GM23338 (cell line): Measurements from ENCODE around the gene ADORA1. TPM values are rescaled to one million over a fixed set of nuclear protein-coding genes. Genes with fewer than 3 reads are reported as not detected.

Source experiments
- ATAC-seq: fragments of 200-7000 bp; cut with Tn5 transposase; 3 replicates; pipeline ENCODE4 v1.9.1; 2020
- DNase-seq: peaks from one replicate; pipeline ENCODE4 v3.0.0-alpha.2; 2015; ENCODE audit warnings: low spot score
- H2AFZ ChIP-seq: fragments of 200-600 bp; sonication (generic); 2 replicates; pipeline ENCODE4 v1.8.0; 2016; ENCODE audit warnings: antibody characterized with exemption, mild to moderate bottlenecking, moderate library complexity
- H3F3A ChIP-seq: fragments of 200-600 bp; sonication (generic); replicated peaks from 2 replicates; pipeline ENCODE4 v1.8.0; 2017; ENCODE audit warnings: antibody characterized with exemption, mixed run types, low read depth
- H3K27ac ChIP-seq: fragments of 200-600 bp; sonication (generic); 2 replicates; pipeline ENCODE4 v1.6.1; 2016; ENCODE audit warnings: low read depth
- H3K27me3 ChIP-seq: fragments of 200-600 bp; sonication (generic); 2 replicates; pipeline ENCODE4 v1.8.0; 2016; ENCODE audit warnings: mild to moderate bottlenecking, mixed run types, moderate library complexity; ENCODE audit not compliant: insufficient read depth
- H3K36me3 ChIP-seq: fragments of 200-600 bp; sonication (generic); 2 replicates; pipeline ENCODE4 v1.8.0; 2016; ENCODE audit warnings: mild to moderate bottlenecking; ENCODE audit not compliant: insufficient read depth
- H3K4me1 ChIP-seq: fragments of 200-600 bp; sonication (generic); 2 replicates; pipeline ENCODE4 v1.8.0; 2016; ENCODE audit warnings: mild to moderate bottlenecking, moderate library complexity; ENCODE audit not compliant: insufficient read depth
- H3K4me2 ChIP-seq: fragments of 200-600 bp; sonication (generic); 2 replicates; pipeline ENCODE4 v1.7.1; 2017; ENCODE audit warnings: mixed run types
- H3K4me3 ChIP-seq: fragments of 200-600 bp; sonication (generic); 2 replicates; pipeline ENCODE4 v1.6.1; 2016; ENCODE audit warnings: mixed run types
- H3K79me2 ChIP-seq: fragments of 200-600 bp; sonication (generic); replicated peaks from 2 replicates; pipeline ENCODE4 v1.8.0; 2017; ENCODE audit warnings: mild to moderate bottlenecking; ENCODE audit not compliant: insufficient read depth
- H3K9me2 ChIP-seq: fragments of 200-600 bp; sonication (generic); 2 replicates; pipeline ENCODE4 v1.8.0; 2017; ENCODE audit not compliant: insufficient read depth
- H4K20me1 ChIP-seq: fragments of 200-600 bp; sonication (generic); replicated peaks from 2 replicates; pipeline ENCODE4 v1.8.0; 2017; ENCODE audit warnings: mild to moderate bottlenecking; ENCODE audit not compliant: insufficient read depth
- H3K27ac Mint-ChIP-seq: 2 replicates; pipeline ENCODE4 v1.8.0; 2020; ENCODE audit warnings: inconsistent platforms, mild to moderate bottlenecking, moderate library complexity, mixed read lengths
- H3K27me3 Mint-ChIP-seq: 3 replicates; pipeline ENCODE4 v1.8.0; 2022; ENCODE audit warnings: low read depth, mild to moderate bottlenecking, moderate library complexity, mixed read lengths, inconsistent platforms; ENCODE audit not compliant: insufficient read depth, poor library complexity
- H3K36me3 Mint-ChIP-seq: 3 replicates; pipeline ENCODE4 v1.8.0; 2021; ENCODE audit warnings: low read depth, mild to moderate bottlenecking, inconsistent platforms, moderate library complexity, mixed read lengths
- H3K4me1 Mint-ChIP-seq: 3 replicates; pipeline ENCODE4 v1.8.0; 2020; ENCODE audit warnings: mild to moderate bottlenecking, inconsistent platforms, mixed read lengths
- H3K4me3 Mint-ChIP-seq: 3 replicates; pipeline ENCODE4 v1.8.0; 2021; ENCODE audit warnings: moderate library complexity, mild to moderate bottlenecking, inconsistent platforms, mixed read lengths
- H3K9me3 Mint-ChIP-seq: 3 replicates; pipeline ENCODE4 v1.8.0; 2020; ENCODE audit warnings: moderate library complexity, mild to moderate bottlenecking, inconsistent platforms, mixed read lengths
- CREB1 ChIP-seq: fragments of 250-450 bp; sonication (Bioruptor Pico); IDR thresholded peaks from 2 replicates; pipeline ENCODE4 v1.5.0; 2020; ENCODE audit warnings: low read depth, mild to moderate bottlenecking, moderate library complexity
- CTCF ChIP-seq, 2 experiments: fragments of 200-600 bp in 1 of 2; sonication (generic) in 1 of 2; conservative IDR thresholded peaks; 2 replicates each; pipeline versions ENCODE4 v1.5.1 to v1.6.1; 2016 to 2017; ENCODE audit warnings: antibody characterized with exemption in 2 of 2, low read depth in 2 of 2, mild to moderate bottlenecking in 2 of 2, moderate library complexity in 1 of 2
- ETS1 ChIP-seq: IDR thresholded peaks from 2 replicates; pipeline ENCODE4 v1.6.1; 2016; ENCODE audit warnings: antibody characterized with exemption
- EZH2phosphoT487 ChIP-seq: fragments of 200-600 bp; sonication (generic); IDR thresholded peaks from one replicate; pipeline ENCODE4 v1.8.1; 2018; ENCODE audit warnings: antibody characterized with exemption; ENCODE audit not compliant: unreplicated experiment
- JUNB ChIP-seq: IDR thresholded peaks from one replicate; pipeline ENCODE4 v1.6.1; 2016; ENCODE audit warnings: antibody characterized with exemption; ENCODE audit not compliant: unreplicated experiment
- POLR2AphosphoS5 ChIP-seq: IDR thresholded peaks from 2 replicates; pipeline ENCODE4 v1.6.1; 2016; ENCODE audit warnings: antibody characterized with exemption, low read depth
- ZNF114 ChIP-seq: fragments of 250-450 bp; sonication (Bioruptor Pico); IDR thresholded peaks from 2 replicates; pipeline ENCODE4 v1.5.0; 2020; ENCODE audit warnings: mild to moderate bottlenecking, moderate library complexity
- ZNF331 ChIP-seq: fragments of 250-450 bp; sonication (Bioruptor Pico); IDR thresholded peaks from 2 replicates; pipeline ENCODE4 v1.5.0; 2020; ENCODE audit warnings: low read depth, mild to moderate bottlenecking, moderate library complexity
- ZNF462 ChIP-seq: fragments of 250-450 bp; sonication (Bioruptor Pico); IDR thresholded peaks from 2 replicates; pipeline ENCODE4 v1.5.0; 2020; ENCODE audit warnings: mild to moderate bottlenecking, moderate library complexity
- polyA plus RNA-seq: library from polyadenylated mRNA; unstranded; fragments of >200 nt; fragmentation: Nextera tagmentation; extraction: Ambion mirVana; gene quantifications from 2 replicates; pipeline ENCODE4 v1.2.1, GENCODE V29; 2016
- total RNA-seq: library from RNA; depleted of rRNA; stranded (reverse); fragments of >200 nt; shearing (Covaris generic); gene quantifications from 2 replicates; pipeline ENCODE4 v1.2.3, GENCODE V29; 2014

The ADORA1 gene
- total and polyA plus RNA-seq, 2 experiments from 2014 or later: 0.63 to 1.8 TPM

GRCh38 chr1:203103829-203104495 is 23.6 kb upstream of the ADORA1 start:
- no peaks in the 10 kb centered on the region for H3K36me3 Mint-ChIP-seq
- H3K4me2 ChIP-seq: no peak overlapping the region
- no peak overlapping the region for H3K27ac Mint-ChIP-seq
- H3K9me2 ChIP-seq: peaks cover 3% of the 10 kb centered on the region; the same call in 1 of the 2 replicates
- H3K27ac ChIP-seq: no peak overlapping the region
- peaks cover 5% of the 10 kb centered on the region; the same call in 2 of the 3 replicates for H3K9me3 Mint-ChIP-seq
- no peaks in the 10 kb centered on the region for H3K4me1 Mint-ChIP-seq
- H2AFZ ChIP-seq: no peak overlapping the region
- no peaks in the 10 kb centered on the region for H3K36me3 ChIP-seq
- no peak overlapping the region for H3K4me3 ChIP-seq
- no peaks in the 10 kb centered on the region for H4K20me1 ChIP-seq
- no peaks in the 10 kb centered on the region for H3K27me3 ChIP-seq
- ATAC-seq (no peak), DNase-seq (no peak)
- no peaks in the 10 kb centered on the region for H3K4me1 ChIP-seq
- TF ChIP-seq CTCF (conservative IDR thresholded peaks at IDR 0.05; ENCODE audit: low read depth in 2 of 2): no peak
- no peaks in the 10 kb centered on the region for H3F3A ChIP-seq
- no peaks in the 10 kb centered on the region for H3K27me3 Mint-ChIP-seq
- H3K79me2 ChIP-seq: no peaks in the 10 kb centered on the region
- H3K4me3 Mint-ChIP-seq: no peak overlapping the region

- H3K4me1 ChIP-seq: no peaks in the 10 kb centered on the region
- TF ChIP-seq ZNF462: no peak
- TF ChIP-seq EZH2phosphoT487: no peak
- TF ChIP-seq ETS1: no peak
- TF ChIP-seq ZNF114 (CRISPR knock-in tag): no peak
- TF ChIP-seq JUNB: no peak
- no peak for TF ChIP-seq CTCF (conservative IDR thresholded peaks at IDR 0.05; ENCODE audit: low read depth in 2 of 2)
- no peak for TF ChIP-seq POLR2AphosphoS5
- no peak for TF ChIP-seq CREB1
- no peak for TF ChIP-seq ZNF331 (CRISPR knock-in tag)
Measured at GRCh38 chr1:203104789-203105390, 22.6 kb upstream of the ADORA1 start.

More at GRCh38 chr1:203104789-203105390, 22.6 kb upstream of the ADORA1 start:
- no peaks in the 10 kb centered on the region for H3F3A ChIP-seq
- no peaks in the 10 kb centered on the region for H3K27me3 ChIP-seq
- H2AFZ ChIP-seq: no peak overlapping the region
- Mint-ChIP-seq H3K27ac (no peak overlapping the region), H3K9me3 (peaks cover 5% of the 10 kb centered on the region; the same call in 2 of the 3 replicates), H3K4me3 (no peak overlapping the region), H3K4me1 (no peaks in the 10 kb centered on the region), H3K27me3 (peaks cover 2% of the 10 kb centered on the region), H3K36me3 (no peaks in the 10 kb centered on the region)
- no peak overlapping the region for H3K4me2 ChIP-seq
- DNase-seq (no peak), ATAC-seq (no peak)
- no peak overlapping the region for H3K27ac ChIP-seq
- no peaks in the 10 kb centered on the region for H3K36me3 ChIP-seq
- no peaks in the 10 kb centered on the region for H4K20me1 ChIP-seq
- H3K9me2 ChIP-seq: peaks cover 3% of the 10 kb centered on the region; the same call in 1 of the 2 replicates
- H3K4me3 ChIP-seq: no peak overlapping the region
- no peaks in the 10 kb centered on the region for H3K79me2 ChIP-seq
